DMS53 (cell line): ENCODE results near the gene SPON1.
"Not testable (repeated sequence)": the region's sequence is repeated elsewhere in the genome, so short reads cannot be mapped to it uniquely, and the experiment has no call there.

ENCODE experiments used
- DNase-seq: peaks from one replicate; lab custom pipeline; 2025; lab: John Stamatoyannopoulos, UW

The SPON1 gene

DNA sequence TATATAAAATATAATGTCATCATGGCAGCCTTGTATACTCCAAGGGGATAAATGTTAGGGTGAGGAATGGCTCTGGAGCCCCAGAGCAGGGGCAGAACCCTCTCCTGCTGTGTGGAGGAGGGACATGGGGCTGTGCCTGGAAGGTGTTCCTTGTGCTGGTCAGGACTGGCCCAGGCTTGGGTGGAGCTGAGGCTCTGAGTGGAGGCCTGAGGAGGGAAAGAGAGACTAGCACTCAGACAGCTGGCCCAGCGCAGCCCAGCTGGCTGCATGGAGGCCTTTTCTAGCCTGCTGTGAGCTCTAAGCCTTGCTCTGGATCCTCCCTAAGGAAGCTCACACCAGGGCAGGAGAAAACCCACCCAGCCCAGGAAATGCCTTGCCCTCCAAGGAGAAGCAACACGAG, 282.9 kb downstream of the SPON1 start:
- no peak for DNase-seq

DNA sequence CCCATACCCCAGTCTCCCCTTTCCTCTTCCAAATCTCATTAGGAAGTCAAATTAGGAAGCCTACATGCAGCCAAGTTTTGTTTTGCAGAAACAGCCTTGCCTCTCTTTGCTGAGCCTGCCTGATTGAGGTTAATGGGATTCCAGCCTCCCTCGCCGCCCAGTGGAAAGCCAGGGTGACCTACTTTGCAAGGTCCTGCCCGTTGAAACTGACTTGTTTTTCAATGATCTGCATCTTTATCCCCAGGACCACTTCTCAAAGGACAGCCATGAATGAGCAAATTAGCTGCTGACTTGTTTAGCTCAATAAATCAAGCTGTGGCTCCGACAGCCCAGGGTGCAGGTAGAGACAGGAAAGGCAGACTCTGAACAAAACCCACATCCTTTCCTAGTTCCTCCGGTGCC, 286.1 kb downstream of the SPON1 start:
- DNase-seq = no peak

DNA sequence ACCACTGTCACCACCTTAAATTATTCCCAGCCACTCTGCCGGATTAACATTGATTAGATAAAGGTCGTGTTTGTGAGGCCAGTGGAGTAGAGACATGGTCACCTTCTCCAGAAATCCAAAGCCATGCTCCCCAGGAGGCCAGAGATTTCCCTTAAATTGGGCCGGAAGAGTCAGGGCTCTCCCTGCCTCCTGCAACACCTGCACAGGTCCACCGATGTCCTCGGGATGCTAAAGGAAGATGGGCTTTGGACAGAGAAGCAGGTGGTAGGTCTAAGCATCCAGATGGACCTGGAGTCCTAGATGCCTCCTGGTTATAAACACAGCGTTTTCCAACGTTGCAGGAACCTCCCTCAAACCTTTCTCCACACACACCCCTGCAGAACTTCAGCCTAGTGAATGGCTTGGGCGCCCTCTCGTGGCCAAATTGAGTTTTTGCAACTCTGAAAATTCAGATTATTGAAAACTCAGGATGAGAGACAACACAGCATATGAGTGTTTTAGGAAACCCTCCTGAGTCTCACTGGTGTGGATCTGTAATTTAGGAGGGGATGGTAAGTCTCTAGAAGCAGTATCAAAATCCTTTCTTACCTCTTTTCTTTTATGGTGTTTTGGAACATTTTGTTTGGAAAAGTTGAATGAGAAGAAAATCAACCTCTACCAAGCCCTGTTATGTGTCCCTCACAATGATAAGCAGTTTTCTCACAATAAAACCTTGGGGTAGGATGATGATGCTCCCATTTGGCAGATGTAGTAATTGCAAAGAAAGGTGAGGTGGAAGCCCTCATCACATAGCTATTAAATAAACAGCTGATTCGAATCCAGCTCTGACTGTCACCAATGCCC, 286.8 kb downstream of the SPON1 start:
- peak; percentile 81 for DNase-seq

DNA sequence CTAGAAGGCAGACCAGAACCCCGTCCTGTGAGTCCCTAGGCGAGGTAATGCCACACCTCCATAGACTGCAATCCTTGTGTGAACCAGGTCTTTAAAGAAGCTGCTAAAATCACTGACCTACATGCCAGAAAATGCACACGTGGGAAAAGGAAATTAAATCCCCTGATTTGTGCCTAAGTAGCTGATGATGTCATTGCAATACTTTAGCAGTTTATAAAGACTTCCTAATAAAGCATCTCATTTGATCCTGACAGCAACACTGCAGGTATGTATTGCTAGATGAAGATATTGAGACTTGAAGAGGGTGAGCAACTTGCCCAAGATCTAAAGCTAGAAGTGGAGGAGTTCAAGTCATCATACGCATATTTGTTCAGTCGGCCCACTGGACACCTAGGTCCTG, 289.2 kb downstream of the SPON1 start:
- DNase-seq = no peak

DNA sequence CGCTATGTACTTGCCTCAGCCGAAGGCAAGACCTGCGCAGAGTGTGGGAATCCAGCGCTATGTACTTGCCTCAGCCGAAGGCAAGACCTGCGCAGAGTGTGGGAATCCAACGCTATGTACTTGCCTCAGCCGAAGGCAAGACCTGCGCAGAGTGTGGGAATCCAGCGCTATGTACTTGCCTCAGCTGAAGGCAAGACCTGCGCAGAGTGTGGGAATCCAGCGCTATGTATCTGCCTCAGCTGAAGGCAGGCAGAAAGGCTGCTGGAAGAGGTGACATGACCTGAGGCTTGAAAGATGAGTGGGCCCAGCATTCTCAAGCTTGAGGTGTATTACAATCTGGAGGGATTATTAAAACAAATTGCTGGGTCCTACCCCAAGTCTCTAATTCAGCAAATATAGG, 290.0 kb downstream of the SPON1 start:
- not testable (repeated sequence) for DNase-seq

DNA sequence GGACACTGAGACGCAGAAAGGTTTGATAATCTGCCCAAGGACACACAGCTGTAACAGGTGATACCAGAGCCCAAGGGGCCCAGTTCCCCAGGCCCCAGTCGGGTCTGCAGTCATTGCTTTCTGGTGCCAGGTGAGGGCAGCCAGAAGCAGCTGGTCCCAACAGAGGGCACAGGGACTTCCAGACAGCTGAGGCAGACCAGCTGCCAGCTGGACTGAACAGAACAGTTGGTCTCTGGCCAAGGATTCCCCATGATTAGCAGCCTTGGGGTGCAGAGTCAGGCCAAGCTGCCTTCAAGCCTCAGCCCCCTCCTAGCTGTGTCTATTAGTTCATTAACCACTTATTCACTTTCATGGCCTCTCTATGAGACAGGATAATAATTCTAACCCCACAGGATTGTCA, 290.9 kb downstream of the SPON1 start:
- no peak for DNase-seq

DNA sequence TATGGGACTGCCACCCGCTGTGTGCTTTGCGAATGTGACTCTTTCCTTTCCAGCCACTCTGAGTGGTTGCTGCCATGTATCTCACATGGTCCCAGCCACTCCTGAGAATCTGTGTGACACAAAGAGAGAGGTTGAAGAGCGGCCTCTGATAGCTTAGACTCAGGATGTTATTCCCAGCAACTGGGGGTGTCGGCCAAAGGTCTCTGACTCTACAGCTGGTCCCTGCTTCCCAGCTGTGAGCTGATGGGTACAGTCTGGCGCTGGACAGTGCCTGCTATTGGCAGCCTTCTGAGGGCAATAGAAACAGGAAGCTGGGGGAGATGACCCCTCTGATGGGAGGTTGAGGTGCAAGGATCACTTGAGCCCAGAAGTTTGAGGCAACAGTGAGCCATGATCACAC, 291.3 kb downstream of the SPON1 start:
- no peak for DNase-seq

DNA sequence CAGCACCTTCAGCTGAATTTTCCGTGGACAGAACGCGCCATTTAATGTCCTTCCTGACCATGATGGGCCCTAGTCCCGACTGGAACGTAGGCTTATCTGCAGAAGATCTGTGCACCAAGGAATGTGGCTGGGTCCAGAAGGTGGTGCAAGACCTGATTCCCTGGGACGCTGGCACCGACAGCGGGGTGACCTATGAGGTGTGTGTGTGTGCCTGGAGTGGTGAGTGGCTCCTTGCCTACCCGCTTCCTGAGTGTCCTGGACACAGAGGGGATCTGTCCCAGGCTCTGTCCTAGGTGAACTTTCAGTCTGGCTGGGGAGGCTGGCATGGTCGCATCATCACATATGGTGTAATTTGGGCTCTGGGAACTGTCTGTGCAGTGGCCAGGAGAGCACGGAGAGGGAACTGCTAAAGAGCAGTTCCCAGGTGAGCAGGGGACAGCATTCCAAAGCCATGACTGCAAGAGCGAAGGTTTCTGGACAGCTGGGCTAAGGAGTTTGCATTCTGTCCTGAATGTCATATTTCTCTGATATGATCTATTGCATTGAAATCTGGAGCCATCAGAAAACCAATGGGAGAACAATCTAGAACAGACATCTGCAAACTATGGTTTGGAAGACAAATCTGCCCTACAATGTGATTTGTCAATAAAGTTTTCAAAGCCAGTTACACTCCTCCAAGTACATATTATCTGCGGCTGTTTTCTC, 292.2 kb downstream of the SPON1 start:
- DNase-seq = no peak

DNA sequence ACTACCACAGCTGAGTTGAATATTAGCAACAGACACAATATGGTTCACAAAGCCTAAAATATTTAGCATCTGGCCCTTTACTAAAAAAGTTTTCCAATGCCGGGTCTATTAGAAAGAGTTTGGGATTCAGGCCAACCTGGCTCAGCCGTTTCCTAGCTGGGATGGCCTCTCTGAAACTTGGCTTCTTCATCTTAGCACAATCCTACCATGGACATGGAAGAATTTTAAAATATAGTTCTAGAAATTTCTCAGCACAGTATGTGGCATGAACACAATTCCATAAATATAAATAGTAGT, 292.7 kb downstream of the SPON1 start:
- no peak for DNase-seq

DNA sequence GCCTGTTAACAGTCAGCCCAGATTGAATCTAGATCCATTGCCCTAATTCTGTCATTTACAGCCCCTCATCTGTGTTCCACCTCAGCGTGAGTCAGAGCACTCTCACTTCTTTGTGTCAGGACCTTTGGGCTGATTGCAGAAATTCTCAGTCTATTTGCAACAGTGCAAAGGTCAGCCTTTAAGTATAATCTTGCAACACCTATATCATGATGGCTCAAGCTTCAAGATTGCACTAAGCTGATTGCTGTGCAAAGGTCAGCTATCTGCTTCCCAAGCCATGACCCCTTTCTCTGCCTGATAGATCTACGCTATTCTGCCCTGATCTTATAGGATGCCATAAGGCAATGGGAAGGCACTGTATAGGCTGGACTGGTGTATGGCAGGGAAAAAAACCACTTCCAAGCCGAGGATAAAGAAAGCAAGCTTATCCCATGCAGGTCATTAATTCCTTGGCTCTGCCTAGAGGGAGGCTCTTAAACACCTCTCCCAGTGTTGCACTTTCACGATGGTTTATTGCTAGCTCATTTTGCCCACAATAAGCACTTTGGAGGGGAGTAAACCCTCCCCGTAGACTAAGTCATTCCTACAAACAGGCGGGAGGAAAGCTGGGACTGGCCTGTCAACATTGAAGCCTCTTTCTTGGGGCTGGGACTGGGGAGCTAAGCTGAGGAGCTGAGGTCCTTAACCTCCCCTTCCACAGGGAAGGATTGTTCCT, 295.9 kb downstream of the SPON1 start:
- DNase-seq = peak; percentile 27

DNA sequence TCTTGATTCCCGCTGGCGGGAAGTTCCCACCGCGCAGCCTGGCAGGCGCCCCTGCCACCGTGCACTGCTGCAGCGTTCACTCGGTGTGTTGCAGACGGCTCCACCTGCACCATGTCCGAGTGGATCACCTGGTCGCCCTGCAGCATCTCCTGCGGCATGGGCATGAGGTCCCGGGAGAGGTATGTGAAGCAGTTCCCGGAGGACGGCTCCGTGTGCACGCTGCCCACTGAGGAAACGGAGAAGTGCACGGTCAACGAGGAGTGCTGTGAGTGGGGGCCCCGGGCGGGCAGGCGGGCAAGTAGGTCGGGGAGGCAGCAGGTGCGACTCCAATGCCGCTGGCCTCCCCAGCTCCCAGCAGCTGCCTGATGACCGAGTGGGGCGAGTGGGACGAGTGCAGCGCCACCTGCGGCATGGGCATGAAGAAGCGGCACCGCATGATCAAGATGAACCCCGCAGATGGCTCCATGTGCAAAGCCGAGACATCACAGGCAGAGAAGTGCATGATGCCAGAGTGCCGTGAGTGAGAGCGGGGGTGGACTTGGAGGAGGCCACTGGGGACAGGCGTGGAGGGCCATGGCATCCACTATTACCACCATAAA, 296.8 kb downstream of the SPON1 start:
- peak; percentile 86 for DNase-seq

DNA sequence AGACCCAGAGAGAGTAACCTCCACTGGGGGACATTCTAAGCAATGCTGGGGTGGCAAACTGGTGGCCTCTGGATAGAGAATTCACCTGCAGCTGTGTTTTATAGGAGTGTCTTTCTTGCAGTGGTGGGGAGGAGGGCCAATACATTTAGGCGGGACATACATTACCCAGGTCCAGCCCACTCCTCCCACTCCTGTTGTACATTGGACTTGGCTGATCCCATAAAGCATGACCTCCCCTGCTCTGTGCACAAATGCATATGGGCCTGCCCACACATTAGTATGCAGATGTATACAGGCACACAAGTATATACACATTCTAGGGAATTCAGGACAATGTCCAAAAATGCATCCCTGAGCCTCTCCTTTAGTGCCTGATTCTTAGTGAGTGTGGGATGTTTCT, 297.4 kb downstream of the SPON1 start:
- DNase-seq = no peak

DNA sequence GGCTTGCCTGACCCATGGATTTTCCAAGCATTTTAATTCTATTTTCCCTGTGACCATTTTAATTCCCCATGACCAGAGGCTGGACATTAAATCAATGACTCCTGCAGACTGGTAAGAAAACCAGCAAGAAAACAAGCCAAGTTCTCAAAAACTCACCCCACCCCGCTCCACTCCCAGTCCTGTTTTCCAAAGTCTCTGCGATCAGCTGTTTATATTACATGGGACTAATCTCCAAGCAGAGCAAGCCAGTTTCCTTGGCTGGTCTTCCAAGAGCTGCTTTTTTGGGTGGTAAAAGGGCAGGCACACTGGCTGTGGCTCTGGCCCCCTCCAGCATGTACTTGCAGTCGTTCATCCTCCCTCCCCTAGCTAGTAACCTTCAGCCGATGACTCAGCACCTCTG, 298.5 kb downstream of the SPON1 start:
- DNase-seq = no peak

DNA sequence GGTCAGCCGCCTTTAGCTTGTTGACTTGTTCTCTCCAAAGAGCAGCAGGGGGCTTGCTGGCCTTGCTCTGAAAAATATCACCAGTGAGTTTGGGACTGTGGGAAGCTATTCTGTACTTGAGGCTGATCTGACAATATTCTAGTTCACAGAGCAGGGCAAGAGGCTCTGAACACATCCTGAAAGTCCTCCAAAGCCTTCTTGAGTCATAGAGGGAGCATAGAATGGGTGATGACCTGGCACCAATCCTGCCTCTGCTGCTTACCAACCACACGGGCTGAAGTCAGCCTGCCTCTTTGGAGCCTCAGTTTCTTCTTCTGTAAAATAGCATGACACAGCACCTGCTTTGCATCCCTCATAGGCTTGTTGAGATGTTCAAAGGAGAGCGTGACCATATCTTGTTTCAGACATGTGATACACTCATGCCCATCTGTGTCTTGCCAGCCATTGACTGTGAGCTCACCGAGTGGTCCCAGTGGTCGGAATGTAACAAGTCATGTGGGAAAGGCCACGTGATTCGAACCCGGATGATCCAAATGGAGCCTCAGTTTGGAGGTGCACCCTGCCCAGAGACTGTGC, 299.8 kb downstream of the SPON1 start:
- no peak for DNase-seq

DNA sequence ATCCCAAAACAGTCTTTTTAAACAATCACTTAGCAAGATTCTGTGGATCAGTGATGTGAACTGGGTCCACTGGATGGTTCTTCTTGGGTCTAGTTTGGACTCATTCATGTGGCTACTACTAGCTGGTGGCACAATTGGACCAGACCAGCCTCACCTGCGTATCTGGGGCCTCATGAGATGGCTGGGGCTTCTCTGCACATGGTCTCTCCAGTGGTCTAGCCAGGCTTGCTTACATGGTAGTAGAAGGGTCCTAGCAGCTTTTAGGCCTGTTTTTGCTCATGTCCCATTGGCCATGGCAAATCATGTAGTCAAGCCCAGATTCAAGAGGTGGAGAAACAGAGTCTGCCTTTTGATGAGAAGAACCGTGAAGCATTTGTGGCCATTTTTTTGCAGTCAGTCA, 302.4 kb downstream of the SPON1 start:
- no peak for DNase-seq

DNA sequence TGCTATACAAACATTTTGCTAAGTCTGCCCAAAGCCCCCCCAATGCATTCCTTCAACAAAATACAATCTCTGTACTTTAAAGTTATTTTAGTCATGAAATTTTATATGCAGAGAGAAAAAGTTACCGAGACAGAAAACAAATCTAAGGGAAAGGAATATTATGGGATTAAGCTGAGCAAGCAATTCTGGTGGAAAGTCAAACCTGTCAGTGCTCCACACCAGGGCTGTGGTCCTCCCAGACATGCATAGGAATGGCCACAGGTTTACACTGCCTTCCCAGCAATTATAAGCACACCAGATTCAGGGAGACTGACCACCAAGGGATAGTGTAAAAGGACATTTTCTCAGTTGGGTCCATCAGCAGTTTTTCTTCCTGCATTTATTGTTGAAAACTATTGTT, 304.1 kb downstream of the SPON1 start:
- no peak for DNase-seq

DNA sequence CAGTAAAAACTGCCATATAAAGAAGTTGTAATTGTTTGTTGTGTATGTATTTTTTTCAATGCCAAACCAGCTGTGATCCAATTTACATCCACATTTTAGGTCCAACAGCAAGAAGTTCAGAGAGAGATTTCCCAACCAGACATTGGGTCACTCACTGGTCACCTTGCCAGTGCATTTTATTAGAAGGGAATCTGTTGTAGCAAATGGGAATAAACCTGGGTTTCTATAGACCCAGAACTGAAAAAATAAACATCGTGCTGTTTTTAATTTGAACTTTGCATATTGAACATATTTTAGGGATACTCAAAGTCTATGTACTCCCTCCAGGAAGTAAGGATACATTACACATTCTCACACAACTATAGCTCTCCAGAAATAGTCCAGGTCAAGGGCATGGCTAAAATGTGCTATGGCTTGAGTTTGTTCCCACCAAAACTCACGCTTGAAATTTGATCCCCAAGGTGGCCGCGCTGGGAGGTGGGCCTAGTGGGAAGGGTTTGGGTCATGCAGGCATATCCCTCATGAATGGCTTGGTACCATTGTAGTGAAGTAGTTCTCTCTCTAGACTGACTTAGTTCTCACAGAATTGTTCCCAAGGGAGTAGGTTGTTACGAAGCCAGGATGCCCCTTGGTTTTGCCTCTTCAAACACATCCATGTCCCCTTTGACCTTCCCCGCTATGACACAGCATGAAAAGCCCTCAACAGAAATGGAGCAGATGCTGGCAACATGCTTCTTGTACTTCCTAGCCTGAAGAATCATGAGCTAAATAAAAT, 305.5 kb downstream of the SPON1 start:
- DNase-seq = no peak

DNA sequence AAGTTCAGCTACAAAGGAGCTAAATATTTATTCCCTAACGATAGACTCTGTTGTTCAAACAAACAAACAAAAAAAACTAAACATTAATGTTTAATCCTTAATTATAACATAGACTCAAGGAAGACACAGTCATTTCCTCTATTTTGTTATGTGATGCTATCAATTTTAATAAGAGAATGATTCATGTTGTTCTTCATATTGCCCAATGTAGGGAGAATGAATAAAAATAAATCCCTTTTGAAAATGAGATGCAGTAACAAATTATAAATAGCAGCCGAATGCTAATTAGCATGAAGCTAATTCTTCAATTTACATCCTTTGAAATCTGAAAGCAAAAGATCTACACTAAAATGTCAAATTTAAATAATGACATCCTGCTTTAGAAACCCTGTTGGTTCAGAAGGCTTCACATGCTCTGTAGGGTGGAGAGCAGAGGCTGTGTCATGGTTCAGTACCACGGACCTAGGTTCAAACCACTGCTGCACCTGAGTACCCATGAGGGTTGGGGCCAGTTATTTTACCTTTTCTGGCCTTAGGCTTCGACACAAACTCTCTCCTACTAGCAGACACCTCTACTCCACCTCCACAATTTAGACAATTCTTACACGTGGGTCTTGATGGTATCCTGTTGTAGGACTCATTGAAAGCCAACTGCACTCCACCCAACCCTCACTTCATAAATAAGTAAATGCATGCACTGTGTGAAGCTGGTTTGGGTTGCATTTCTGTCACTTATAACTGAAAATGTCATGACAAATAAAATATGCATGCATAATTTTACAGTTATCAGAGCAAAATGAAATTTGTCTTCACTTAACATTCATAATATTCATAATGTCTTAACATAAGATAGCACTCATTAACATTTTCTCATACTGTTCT, 307.4 kb downstream of the SPON1 start:
- no peak for DNase-seq

DNA sequence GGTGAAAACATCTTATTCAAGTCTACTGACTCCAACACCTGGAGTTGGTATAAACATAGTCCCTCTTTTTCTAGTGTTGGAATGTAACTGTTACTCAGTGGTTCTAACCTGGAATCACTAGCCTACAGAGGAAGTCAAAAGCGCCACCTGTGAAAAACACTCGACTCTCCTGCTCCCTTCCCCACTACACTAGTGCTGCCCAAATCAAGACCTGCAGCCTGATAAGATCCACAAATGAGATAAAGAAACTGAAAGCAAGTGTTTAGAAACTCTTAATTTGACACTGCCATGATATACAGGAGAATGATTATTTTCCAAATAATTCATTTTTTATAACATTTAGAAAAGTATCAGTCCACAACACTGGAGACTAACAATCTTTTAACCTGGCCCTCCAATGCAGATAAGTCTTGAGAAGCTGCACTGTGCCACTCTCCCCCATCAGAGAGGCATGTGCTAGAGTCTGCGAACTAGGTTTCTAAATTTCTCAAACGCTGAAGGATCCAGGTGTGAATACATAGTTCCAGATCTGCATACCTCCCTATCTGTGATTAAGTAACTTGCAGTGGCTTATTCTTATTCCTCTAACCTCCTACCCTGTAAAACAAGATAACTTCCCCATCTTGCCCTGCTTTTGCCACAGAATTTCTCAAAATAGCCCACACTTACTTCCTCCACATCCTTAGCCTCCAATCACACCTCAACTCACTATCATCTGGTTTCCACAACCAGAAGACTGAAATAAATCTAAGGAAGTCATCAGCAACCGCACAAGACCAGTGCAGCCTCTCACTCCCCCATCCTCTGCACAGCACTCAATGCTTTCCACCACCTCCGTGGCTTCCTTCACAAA, 308.4 kb downstream of the SPON1 start:
- DNase-seq = no peak

DNA sequence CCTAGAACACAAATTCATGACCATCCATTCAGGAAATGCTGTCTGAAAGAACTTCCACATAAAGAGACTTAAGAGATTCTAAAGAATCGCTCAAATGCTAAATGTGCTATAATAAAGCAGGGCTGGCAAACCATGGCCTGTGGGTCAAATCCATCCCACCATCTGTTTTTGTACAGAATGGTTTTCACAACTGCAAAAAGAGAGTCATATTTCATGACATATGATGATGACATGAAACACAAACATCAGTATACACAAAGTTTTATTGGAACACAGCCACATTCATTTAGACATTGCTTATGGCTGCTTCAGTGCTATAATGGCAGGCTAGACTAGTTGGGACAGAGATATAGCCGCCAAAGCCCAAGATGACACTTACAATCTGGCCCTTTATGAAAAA, 311.4 kb downstream of the SPON1 start:
- no peak for DNase-seq
